ENCODE results near the gene NOSIP. TPM values are rescaled to one million over a fixed set of nuclear protein-coding genes. Genes with fewer than 3 reads are reported as not detected.

NOSIP gene
- polyA plus RNA-seq, 1 of the 3 experiments (the other 2 are of a cell fraction), result 128 TPM

- TF ChIP-seq, protein P1, sequence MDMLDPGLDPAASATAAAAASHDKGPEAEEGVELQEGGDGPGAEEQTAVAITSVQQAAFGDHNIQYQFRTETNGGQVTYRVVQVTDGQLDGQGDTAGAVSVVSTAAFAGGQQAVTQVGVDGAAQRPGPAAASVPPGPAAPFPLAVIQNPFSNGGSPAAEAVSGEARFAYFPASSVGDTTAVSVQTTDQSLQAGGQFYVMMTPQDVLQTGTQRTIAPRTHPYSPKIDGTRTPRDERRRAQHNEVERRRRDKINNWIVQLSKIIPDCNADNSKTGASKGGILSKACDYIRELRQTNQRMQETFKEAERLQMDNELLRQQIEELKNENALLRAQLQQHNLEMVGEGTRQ (IDR thresholded peaks at IDR 0.05; ENCODE audit: borderline replicate concordance, low read depth, low read length), result no peak
- TF ChIP-seq EZH2phosphoT487 (IDR thresholded peaks at IDR 0.05; ENCODE audit: borderline replicate concordance, low read depth) (no peak), NFIC (IDR thresholded peaks at IDR 0.05; ENCODE audit: borderline replicate concordance) (no peak), MAX (IDR thresholded peaks at IDR 0.05; ENCODE audit: low read depth) (no peak), YY1 (IDR thresholded peaks at IDR 0.05; ENCODE audit: low read depth) (no peak), RAD21 (IDR thresholded peaks at IDR 0.05; ENCODE audit: low read length) (peak; percentile 87), EP300 (IDR thresholded peaks at IDR 0.05; ENCODE audit: borderline replicate concordance in 1 of 2, low read depth in 1 of 2, low read length in 1 of 2) (no peak), TCF12 (IDR thresholded peaks at IDR 0.05) (no peak), TEAD4 (IDR thresholded peaks at IDR 0.05; ENCODE audit: borderline replicate concordance, insufficient read depth) (no peak), MXI1 (IDR thresholded peaks at IDR 0.05; ENCODE audit: low read depth, low read length) (peak; percentile 3; the same call in 1 of the 2 replicates)
Observed at GRCh38 chr19:49570138-49570856, 10.1 kb downstream of the NOSIP start (continued).

- Histone ChIP-seq H3K36me3 (replicated peaks in 1 of 2; ENCODE audit: control insufficient read depth in 1 of 2, insufficient read depth in 2 of 2, low read length in 1 of 2) (no peaks in the 10 kb centered on the region), H3K9ac (no peak overlapping the region), H3K79me2 (ENCODE audit: insufficient read depth) (peaks cover 93% of the 10 kb centered on the region), H2AFZ (ENCODE audit: low read depth) (no peak overlapping the region), H3K4me2 (no peak overlapping the region), H4K20me1 (ENCODE audit: insufficient read depth) (peaks cover 25% of the 10 kb centered on the region), H3K9me3 (no peaks in the 10 kb centered on the region), H3K27ac (ENCODE audit: low read depth in 2 of 2, low read length in 1 of 2) (no peak overlapping the region), H3K9me2 (no peaks in the 10 kb centered on the region), H3K27me3 (ENCODE audit: insufficient read depth) (no peaks in the 10 kb centered on the region), H3K4me1 (ENCODE audit: control insufficient read depth in 1 of 2, insufficient read depth in 2 of 2, low read depth in 1 of 2, low read length in 1 of 2) (peaks cover 3 to 12% of the 10 kb centered on the region in 2 experiments; a peak in 2 of 4 replicates), H3F3A (replicated peaks; ENCODE audit: insufficient read depth) (peaks cover 11% of the 10 kb centered on the region), H3K4me3 (ENCODE audit: low read depth in 2 of 2, low read length in 1 of 2) (no peak overlapping the region)
- no peak for DNase-seq
- TF ChIP-seq CHD2 (IDR thresholded peaks at IDR 0.05; ENCODE audit: low read length, partially characterized antibody), result no peak
- ChIA-PET CTCF (interaction anchor here (0.6 to 4.6 kb wide), 4 partner anchors 9 to 986 kb away, joined by 3 to 87 read pairs (median 45); no protein-coding TSS in a partner anchor), POLR2A (no interaction called here)
- 88% methylated on average over 9 of the region's 9 CpGs for WGBS (ENCODE audit: low lambda C conversion rate)
Observed at GRCh38 chr19:49567861-49568441, 12.4 kb downstream of the NOSIP start.

GRCh38 chr19:49566302-49566701 is 14.1 kb downstream of the NOSIP start:
- 97% methylated on average over 3 of the region's 3 CpGs for WGBS (ENCODE audit: low lambda C conversion rate)
- TF ChIP-seq, protein P2, sequence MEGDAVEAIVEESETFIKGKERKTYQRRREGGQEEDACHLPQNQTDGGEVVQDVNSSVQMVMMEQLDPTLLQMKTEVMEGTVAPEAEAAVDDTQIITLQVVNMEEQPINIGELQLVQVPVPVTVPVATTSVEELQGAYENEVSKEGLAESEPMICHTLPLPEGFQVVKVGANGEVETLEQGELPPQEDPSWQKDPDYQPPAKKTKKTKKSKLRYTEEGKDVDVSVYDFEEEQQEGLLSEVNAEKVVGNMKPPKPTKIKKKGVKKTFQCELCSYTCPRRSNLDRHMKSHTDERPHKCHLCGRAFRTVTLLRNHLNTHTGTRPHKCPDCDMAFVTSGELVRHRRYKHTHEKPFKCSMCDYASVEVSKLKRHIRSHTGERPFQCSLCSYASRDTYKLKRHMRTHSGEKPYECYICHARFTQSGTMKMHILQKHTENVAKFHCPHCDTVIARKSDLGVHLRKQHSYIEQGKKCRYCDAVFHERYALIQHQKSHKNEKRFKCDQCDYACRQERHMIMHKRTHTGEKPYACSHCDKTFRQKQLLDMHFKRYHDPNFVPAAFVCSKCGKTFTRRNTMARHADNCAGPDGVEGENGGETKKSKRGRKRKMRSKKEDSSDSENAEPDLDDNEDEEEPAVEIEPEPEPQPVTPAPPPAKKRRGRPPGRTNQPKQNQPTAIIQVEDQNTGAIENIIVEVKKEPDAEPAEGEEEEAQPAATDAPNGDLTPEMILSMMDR (IDR thresholded peaks at IDR 0.05), result no peak
- TF ChIP-seq FOXM1 (IDR thresholded peaks at IDR 0.05; ENCODE audit: low read depth) (no peak), MXI1 (IDR thresholded peaks at IDR 0.05; ENCODE audit: low read depth, low read length) (no peak), GATA2 (CRISPR knock-in tag; IDR thresholded peaks at IDR 0.05) (no peak), FOXJ3 (CRISPR knock-in tag; IDR thresholded peaks at IDR 0.05) (no peak), NFIC (IDR thresholded peaks at IDR 0.05; ENCODE audit: borderline replicate concordance) (no peak), RAD21 (IDR thresholded peaks at IDR 0.05; ENCODE audit: low read length) (no peak), POLR2AphosphoS5 (IDR thresholded peaks at IDR 0.05; ENCODE audit: low read depth, low read length) (no peak)
- ChIA-PET CTCF (interaction anchor here (0.9 to 2.4 kb wide), 5 partner anchors 9 to 63 kb away, joined by 4 to 11 read pairs (median 5); no protein-coding TSS in a partner anchor), POLR2A (no interaction called here)
- Histone ChIP-seq H3K4me2 (no peak overlapping the region), H3K79me2 (ENCODE audit: insufficient read depth) (peaks cover 89% of the 10 kb centered on the region), H3F3A (replicated peaks; ENCODE audit: insufficient read depth) (peaks cover 7% of the 10 kb centered on the region), H3K9me2 (no peaks in the 10 kb centered on the region), H4K20me1 (ENCODE audit: insufficient read depth) (peaks cover 26% of the 10 kb centered on the region), H2AFZ (ENCODE audit: low read depth) (no peak overlapping the region), H3K9me3 (no peaks in the 10 kb centered on the region), H3K27me3 (ENCODE audit: insufficient read depth) (no peaks in the 10 kb centered on the region), H3K27ac (ENCODE audit: low read depth in 2 of 2, low read length in 1 of 2) (no peak overlapping the region), H3K4me1 (ENCODE audit: control insufficient read depth in 1 of 2, insufficient read depth in 2 of 2, low read depth in 1 of 2, low read length in 1 of 2) (peaks cover 3 to 8% of the 10 kb centered on the region in 2 experiments; a peak in 2 of 4 replicates), H3K36me3 (replicated peaks in 1 of 2; ENCODE audit: control insufficient read depth in 1 of 2, insufficient read depth in 2 of 2, low read length in 1 of 2) (no peaks in the 10 kb centered on the region), H3K4me3 (ENCODE audit: low read depth in 2 of 2, low read length in 1 of 2) (no peak overlapping the region), H3K9ac (no peak overlapping the region)
- no peak for DNase-seq
